22Rv1 (cell line): Measurements from ENCODE around the gene ZNF407.

Experiments
- H3K27ac ChIP-seq: fragments of 450-650 bp; 2 replicates; pipeline ENCODE4 v1.5.1; 2017
- ZFX ChIP-seq: fragments of 450-650 bp; IDR thresholded peaks from 2 replicates; pipeline ENCODE4 v1.6.1; 2017; ENCODE audit warnings: antibody characterized with exemption, borderline replicate concordance
- TF ChIP-seq, protein P1 (sequence below): fragments of 450-650 bp; IDR thresholded peaks from 2 replicates; pipeline ENCODE4 v1.5.1; 2017; ENCODE audit warnings: mild to moderate bottlenecking

ZNF407 gene

DNA sequence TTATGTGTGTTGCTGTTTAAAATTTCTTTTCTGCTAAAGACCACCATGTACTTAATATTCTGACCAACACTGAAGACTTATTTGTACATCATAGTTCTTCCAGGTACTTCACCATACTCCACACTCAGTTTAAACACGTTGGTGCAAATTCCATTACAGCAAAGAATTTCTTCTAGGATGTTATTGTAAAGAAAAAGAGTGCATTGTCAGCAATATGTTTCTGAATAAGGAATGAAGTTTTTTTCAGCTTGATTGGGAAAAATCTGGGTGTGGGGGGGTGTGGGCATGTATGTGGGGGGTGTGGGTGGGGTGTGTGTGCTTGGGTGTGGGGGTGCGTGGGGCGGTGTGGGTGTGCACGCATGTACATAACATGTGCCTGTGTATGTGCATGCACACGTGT lies 447.1 kb downstream of the ZNF407 start:
- TF ChIP-seq, protein P1, sequence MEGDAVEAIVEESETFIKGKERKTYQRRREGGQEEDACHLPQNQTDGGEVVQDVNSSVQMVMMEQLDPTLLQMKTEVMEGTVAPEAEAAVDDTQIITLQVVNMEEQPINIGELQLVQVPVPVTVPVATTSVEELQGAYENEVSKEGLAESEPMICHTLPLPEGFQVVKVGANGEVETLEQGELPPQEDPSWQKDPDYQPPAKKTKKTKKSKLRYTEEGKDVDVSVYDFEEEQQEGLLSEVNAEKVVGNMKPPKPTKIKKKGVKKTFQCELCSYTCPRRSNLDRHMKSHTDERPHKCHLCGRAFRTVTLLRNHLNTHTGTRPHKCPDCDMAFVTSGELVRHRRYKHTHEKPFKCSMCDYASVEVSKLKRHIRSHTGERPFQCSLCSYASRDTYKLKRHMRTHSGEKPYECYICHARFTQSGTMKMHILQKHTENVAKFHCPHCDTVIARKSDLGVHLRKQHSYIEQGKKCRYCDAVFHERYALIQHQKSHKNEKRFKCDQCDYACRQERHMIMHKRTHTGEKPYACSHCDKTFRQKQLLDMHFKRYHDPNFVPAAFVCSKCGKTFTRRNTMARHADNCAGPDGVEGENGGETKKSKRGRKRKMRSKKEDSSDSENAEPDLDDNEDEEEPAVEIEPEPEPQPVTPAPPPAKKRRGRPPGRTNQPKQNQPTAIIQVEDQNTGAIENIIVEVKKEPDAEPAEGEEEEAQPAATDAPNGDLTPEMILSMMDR: no peak
- no peak for TF ChIP-seq ZFX
- H3K27ac ChIP-seq: no peak overlapping the region

DNA sequence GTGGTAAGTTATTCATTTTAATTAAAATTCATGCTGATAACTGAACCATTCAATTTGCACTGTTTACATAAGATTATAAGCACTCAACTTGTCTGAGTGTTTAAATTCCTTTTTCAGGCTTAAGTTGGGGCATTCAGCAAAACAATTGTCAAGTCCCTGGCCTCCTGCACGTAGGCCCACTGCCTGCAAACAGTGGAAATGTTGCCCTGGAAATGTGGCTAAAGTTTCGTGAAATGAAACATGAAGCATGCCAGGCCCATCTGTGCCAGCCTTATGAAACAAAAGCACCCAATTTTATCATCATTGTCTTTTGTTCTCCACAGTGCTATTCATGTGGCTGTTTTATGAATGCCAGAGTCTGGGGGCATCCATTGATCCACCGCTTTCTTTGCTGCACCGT lies 447.6 kb downstream of the ZNF407 start:
- H3K27ac ChIP-seq: no peak overlapping the region
- TF ChIP-seq, protein P1: no peak
- no peak for TF ChIP-seq ZFX

DNA sequence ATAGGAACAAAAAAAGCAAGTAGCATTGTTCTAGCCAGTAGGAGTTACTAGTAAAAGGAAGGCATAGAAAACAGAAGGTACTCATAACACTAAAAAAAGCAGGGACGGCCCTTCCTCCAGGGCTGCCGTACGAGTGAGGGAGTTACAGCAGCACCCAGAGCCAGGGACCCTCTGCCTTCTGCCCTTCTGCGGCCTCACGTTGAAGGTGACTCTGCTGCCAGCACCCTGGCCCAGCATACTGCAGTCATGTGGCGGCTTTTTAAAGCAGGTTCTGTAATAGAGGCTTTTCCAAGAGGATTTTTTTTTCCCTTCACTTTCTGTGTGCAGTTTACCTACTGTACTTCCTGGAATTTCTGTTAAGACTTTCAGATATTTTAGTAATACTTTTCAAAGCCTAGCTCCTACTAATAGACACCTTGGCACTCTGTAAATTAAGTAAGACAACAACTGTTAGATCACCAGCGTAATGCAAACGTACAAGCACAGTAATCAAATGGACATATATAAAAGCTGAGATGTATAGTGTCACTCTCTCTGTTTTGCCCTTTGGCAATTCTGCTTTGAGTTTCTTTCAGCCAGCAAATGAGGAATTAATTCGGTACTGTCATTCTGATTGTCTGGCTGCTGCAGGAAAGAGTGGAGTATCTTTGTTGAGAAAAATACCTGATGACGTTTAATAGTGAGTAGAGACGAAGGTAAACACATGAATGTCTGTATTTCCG lies 449.7 kb downstream of the ZNF407 start:
- no peak overlapping the region for H3K27ac ChIP-seq
- TF ChIP-seq ZFX: no peak
- TF ChIP-seq, protein P1: no peak

DNA sequence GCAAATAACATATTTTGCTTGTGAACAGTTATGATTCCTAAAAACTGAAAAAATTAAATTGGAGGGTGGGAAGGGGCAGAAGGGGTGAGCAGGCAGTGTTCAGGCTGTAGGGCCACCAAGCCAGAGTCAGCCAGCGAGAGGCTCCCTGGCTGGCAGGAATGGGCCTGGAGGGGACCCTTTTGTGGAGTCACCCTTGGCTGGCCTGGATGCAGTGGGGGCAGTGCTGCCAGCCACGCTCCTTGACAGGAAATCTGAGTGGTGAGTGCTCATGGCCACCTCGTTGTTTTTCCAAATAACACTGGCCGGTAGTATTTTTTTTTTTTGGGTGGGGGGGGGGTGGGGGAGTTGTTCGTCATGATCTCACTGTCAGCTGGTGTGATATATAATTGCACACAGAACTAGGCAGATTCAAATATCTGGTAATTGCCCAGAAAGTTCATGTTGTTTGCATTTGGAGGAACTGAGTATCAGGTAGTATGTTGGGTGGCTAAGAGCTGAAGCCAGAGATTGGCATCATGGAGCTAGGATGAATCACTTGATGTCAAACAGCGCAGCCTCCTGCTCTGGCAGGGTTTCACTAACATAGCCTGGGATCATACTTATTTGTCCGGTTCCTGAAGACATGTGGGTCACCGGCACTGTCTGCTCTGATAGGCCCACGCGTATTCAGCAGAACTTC lies 451.2 kb downstream of the ZNF407 start:
- H3K27ac ChIP-seq: no peak overlapping the region
- TF ChIP-seq, protein P1: no peak
- no peak for TF ChIP-seq ZFX

DNA sequence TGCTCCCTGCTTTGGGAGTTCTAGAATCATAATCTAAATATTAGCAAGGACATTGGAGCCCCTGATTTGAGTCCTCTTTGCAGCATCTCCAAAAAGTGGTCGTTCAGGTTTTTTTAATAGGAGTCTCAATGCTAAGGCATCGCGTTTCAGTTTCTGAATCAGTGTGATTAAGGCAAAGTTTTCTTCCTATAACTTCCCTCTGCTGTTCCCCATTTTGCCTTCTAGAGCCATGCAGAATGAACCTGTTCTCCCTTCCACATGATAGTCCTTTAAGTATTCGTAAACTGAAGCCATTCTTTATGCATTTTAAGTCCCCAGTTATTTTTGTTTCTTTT lies 451.8 kb downstream of the ZNF407 start:
- TF ChIP-seq ZFX: no peak
- no peak overlapping the region for H3K27ac ChIP-seq

DNA sequence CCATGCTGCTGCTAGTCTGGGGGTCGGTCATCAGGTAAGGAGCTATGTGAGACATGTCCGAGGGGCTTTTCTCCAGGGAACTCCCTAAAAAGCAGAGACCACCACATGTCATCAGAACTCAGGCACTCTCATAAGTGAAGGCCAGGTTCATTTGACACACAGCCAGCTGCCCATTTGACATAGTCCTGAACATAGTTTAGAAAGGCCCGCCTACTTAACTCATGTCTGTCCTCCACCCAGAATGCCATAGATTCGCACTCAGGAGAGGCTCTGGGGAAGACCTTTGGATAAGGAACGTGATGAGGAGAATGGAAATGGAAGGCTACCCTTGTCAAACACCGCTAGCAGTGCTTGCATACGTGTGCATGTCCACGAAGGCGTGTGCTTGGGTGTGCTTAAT lies 454.1 kb downstream of the ZNF407 start:
- TF ChIP-seq, protein P1: no peak
- no peak for TF ChIP-seq ZFX

DNA sequence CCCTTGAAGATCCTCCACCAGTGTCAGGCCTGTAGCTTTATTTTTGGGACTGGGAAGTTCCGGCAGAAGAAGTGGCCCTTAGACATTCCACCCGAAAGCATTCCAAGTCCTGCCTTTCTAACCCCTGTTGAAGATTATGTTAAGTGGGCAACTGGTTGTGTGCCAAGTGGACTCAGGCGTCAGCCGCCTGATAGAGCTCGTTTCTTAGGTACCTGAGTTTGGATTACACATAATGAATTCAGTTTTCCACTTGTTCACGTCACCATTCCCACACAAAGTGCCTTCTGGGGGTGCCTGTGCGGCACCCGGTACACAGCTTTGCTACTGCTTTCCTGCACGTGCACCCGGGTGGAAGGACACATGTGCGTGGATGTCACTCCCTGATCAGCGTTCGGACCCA lies 454.8 kb downstream of the ZNF407 start:
- H3K27ac ChIP-seq: no peak overlapping the region
- TF ChIP-seq, protein P1: no peak
- no peak for TF ChIP-seq ZFX

More for the DNA sequence above, 454.1 kb downstream of the ZNF407 start:
- H3K27ac ChIP-seq: no peak overlapping the region
